NCI-H748 (cell line): ENCODE data around the gene GPC3.
"Not testable (repeated sequence)": the region's sequence is repeated elsewhere in the genome, so short reads cannot be mapped to it uniquely, and the experiment has no call there.

Experiments used
- DNase-seq: peaks from one replicate; lab custom pipeline; 2025; ENCODE audit not compliant: unreplicated experiment; lab: John Stamatoyannopoulos, UW

Gene GPC3

DNA sequence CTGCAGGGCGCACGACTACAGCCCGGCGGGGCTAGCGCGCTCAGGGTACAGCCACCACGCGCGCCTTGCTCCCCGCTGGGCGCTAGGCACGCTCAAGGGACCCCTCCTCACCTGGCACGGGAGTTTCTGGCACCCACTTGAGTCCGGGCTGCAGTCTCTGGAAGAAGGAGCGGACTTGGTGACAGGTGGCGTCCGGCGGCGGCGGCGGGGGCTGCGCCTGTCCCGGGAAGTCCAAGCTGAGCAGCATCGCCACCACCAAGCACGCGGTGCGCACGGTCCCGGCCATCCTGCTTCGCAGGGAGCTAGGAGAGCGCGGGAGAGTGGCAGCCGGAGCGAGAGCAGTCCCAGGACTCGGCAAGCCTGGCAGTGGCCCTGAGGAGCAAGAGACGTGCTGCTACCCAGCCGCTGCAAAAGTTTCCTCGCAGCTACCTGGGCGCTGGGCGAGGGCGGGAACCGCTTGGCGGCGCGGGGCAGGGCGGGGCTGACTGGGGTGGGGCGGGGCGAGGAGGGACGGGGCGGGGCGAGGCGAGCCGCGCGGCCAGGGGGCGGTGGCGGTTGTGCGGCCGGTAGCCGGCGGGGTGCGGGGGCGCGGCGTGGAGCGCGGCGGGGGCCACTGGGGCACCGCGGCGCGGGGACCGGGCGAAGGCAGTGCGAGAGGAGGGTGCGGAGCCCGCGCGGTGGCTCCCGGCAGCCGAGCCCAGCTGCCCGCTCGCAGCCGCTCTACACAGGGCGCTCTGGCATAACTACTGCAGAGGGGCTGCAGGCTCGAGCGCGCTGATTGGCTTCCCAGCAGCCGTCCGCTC is at the start of gene GPC3:
Gene GPC3 (minus strand): TSS at position 431 of the 803 bp plus-strand sequence.
- DNase-seq = peak; percentile 79

DNA sequence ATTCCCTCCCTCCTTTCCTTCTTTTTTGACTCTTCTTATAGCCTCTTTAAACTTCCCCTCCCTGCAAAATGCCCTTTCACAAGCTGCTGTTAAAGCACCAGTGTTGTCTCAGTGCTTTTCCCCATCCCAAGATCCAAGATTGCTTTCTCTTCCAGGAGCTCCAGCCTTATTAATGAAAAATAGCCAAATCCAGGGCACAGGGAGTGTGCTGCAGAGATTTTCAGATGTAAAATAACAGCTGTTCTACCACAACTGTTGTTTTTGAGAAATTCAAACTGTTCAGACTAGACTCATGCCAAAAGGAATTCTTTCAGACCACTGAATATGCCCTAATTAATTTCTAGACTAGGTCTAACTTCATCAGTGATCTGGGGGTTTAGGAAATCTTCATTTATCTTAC is 47.0 kb upstream of the GPC3 start:
- no peak for DNase-seq

DNA sequence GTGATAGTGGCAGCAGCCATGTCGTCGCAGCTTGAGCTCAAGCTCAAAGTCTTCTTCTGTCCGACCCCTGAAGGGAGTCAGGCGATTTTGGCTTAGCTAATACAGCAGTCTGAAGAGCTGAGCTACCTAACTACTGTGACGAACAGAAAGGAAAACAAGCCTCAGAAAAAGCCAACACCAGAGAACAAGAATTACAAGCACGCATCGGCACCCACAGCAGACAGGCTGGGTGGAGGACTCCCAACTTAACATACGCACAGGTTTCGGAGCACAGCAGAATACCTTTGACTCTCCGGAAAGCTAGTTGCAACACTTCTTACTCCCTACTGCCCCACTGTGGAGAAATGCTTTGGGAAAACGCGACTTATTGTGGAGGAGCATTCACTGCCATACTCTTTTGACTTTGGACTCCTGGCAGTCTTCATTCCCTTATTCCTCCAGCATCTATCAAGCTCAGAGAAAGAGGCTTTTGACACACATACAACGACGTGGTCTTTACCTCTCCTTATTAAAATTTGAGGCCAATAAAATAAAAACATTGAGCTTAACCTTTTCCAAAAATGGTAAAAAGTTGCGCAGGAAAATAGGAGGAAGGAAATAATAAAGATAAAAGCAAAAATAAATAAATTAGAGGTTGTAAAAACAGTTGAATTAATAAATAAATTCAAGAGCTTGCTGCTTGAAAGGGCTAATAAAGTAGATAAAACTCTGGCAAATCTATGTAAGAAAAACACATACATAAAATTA is 41.3 kb upstream of the GPC3 start:
- peak; percentile 57 for DNase-seq

DNA sequence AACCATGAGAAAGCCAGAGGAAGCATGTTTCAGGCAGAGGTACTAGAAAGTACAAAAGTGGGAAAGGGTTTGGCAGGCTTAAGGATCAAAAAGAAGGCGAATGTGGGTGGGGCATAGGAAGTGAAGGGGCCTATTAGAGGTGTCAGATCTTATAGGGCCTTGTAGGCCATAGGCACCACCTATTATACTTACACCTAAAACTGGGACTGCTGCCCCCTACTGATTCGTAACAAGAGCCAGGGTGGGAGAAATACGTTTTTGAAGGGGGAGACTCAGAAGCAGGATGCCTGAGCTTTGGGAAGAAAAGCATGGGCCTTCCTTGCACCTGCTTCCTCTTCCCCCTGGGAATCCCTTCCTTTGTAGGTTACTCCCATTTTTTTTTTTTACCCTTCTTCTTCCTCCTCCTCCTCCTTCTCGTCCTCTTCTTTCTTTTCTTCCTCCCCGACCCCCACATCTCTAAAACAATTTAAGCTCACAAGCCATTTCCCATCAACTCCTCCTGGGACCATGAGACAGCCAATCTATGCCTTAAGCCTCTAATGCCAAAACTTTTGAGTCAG is 40.7 kb upstream of the GPC3 start:
- no peak for DNase-seq

DNA sequence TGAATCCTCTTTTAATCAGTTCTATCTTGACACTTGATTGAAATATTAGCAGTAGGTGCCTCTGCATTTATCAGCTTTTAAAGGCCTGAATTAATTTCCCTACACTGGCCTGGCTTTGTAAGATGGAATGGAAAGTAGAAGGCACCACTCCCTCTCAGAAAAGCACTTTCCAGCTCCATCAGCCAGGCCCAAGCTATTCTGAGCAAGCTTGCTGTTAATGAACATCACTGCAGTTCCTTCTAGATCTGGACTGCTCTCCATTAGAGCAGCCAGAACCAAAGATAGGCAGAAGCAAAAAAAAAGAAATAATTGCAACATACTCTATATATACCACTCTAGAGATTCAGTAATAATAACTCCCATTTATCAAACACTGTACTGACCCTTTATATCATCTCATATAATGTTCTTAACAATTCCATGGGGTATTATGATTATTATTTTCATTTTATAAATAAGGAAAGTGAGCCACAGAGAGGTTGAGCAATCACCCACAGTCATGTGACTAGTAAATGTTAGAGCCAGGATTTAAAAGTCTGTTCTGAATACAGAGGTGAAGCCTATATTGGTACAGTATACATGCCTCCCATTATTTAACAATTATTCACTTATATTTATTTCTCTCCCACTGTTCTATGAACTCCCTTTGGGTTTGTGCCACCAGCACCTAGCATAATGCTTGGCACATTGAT is 39.4 kb upstream of the GPC3 start:
- DNase-seq = no peak

DNA sequence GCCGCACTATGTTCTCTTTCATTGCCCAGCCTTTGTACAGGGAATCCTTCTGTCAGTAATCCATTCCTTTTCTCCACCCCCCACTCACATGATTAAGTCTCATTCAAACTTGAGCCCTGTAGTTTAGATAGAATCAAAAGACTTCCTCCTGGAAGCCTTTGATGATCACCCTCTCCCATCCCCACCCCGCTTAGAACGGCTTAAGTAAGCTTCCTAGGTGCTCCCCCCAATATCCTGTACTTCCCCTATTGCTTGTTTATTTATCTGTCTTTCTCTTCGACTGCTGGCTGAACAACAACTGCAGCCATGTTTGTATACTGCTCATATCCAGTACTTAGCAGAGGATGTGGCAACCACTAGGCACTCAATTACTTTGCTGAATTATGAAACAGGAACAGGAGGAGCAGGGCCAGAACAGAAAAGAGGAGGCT is 38.5 kb upstream of the GPC3 start:
- no peak for DNase-seq

DNA sequence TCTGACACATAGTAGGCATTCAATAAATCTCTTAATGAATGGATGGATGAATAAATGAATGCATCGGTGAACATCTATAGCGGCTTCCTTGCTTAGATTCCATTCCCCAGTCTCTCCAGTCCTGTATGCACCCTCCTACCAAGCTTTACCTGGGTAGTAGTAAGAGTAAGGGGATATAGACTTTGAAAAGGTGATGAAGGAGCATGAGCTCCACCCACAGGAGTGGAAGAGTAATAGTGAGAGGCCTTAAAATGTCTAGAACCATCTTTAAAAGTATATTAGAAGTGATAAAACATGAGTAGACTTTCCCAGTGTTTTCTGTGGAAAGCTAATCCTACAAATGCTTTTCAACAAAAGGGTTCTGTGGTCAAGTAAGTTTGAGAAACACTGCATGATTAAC is 35.5 kb upstream of the GPC3 start:
- no peak for DNase-seq

DNA sequence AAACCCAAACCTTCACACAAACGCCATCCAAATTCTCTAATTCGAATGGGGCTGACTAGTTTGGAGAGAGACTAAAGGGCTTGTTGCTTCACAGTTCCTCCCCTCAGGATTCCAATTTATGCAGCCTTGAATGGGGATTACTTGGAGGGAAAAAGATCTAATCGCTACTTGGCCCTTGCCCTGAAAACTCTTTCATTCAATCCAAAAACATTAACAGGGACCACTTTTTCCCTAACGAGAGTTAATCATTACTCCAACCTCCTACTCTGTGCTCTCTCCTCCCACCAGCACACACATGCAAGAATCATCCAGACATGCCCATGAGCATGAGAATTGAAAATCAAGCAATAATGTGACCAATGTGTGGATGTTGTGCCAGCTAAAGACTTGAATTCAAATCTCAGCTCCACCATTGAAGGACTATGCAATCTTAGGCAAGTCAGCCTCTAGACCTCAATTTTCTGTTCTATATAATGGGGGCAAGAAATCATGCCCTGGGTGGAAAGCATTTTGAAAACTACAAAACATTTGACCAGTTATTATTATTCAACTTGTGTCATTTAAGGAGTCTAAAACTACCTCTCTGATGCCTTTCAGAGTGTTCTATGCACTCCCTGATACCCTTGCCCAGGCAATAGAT is 34.3 kb upstream of the GPC3 start:
- DNase-seq = no peak

DNA sequence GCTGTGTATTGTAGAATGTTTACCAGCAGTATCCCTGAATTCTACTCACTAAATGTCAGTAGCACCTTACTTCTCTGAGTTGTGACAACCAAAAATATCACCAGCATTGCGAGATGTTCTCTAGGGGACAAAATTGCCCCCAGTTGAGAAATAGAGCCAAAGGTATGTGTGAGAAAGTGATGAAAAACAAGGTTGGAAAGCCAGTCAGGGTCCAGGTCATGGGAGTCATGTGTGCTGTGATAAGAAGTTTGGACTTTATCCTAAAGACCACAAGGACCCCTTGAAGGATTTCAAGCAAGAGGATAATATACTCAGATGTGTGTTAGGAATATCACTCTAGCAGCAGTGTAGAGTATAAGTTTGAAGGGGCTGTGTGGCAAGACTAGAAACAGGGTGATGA is 30.9 kb upstream of the GPC3 start:
- DNase-seq = not testable (repeated sequence)

DNA sequence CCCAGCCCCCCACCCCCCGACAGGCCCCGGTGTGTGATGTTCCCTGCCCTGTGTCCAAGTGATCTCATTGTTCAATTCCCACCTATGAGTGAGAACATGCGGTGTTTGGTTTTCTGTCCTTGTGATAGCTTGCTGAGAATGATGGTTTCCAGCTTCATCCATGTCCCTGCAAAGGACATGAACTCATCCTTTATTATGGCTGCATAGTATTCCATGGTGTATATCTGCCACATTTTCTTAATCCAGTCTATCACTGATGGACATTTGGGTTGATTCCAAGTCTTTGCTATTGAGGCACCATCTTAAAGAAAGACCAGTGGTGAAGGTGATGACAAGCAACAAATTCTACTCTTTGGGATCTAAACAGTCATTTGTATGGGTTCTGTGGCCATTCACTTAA is 30.1 kb upstream of the GPC3 start:
- DNase-seq = not testable (repeated sequence)

DNA sequence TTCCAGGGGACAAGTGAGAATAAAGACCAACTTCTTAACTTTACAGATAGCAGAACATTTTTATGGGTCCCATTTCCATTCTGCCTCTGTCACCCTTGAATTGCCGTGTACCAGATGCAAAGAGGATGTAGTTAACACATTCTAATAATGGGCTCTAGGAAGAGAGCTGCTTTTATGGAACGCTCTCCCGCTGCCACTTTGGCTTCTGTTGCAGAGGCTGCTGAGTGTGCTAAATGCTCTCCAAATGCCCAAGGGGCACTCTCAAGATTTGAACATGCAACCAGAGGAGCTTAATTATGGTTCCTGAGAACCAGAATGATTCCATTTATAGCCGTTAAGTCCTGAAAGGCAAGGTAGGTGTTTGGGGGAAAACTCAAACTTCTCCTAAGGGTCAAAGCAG is 28.1 kb upstream of the GPC3 start:
- DNase-seq = no peak

DNA sequence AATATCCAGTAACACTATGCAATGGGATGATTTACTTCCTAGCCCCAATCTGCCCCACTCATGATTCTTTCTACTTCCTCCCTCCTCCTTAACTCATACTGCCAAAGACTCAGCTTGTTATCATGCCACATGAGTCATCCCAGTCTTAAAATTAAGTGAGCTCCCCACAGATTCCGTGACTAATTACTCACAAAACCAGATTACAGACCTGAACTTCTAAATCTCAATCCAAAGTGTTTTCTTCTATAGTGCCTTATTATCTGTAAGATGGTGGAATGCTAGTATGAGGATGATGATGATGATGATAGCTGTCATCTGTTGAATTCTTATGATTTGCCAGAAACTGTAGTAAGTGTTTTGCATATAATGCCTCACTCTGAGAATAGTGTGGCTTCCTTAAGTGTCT is 27.7 kb upstream of the GPC3 start:
- DNase-seq = no peak

DNA sequence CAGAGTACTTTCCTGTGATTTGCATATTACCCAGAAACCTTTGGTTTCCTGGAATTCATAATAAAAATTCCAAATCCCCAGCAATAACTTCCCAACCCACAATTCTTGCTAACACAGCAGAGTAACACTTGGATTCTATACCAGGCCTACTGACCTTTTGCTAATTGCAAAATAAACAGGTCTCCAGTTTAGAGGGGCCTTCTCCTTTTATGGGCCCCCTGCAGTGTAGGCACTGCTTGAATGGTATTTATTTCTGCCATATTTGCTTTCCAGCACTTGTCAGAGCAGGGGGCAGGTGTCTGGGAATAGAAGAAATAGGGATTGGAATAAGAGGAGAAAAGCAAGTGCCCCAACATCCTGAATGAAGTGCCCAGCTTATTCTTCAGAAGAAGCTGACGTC is 25.3 kb upstream of the GPC3 start:
- peak; percentile 64 for DNase-seq

DNA sequence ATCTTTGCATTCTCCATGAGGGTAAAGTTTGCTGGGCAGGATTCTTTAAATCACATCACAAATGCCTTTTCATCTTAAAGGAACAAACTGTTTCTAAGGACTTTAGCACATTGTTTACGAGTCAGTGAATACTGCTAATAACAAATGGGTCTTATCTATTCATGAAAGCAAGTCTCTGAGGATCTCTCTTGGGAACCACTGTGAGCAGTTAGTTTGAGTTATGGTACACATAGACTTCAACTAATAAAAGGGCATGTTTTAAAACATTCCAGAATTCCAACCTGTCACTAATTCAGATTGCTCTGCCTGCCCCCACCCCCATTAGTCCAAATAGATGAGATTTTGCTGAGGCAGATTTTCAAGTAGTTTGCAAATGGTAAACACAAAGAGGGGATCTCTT is 22.3 kb upstream of the GPC3 start:
- no peak for DNase-seq

DNA sequence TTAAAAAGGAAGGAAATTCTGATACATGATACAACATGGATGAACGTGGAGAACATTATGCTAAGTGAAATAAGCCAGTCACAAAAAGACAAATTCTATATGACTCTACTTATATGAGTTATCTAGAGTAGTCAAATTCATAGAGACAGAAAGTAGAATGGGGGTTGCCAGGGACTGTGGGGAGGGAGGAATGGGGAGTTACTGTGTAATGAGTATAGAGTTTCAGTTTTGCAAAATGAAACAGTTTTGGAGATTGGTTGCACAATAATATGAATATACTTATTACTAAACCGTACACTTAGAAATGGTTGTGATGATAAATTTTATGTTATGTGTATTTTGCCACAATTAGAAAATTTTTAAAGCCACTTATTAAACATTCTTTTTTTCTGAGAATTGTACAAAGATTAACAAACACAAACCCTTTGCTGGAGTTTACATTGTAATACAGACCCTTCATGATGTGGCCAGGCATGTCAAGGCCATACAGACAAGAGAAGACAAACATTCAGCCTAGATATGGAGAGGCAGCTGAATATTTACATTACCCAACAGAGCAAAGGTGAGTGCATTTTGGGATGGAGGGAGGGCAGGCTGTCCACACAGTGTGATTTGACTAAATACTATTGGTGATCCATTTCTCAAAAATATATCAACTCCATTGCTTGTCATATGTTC is 21.2 kb upstream of the GPC3 start:
- no peak for DNase-seq

DNA sequence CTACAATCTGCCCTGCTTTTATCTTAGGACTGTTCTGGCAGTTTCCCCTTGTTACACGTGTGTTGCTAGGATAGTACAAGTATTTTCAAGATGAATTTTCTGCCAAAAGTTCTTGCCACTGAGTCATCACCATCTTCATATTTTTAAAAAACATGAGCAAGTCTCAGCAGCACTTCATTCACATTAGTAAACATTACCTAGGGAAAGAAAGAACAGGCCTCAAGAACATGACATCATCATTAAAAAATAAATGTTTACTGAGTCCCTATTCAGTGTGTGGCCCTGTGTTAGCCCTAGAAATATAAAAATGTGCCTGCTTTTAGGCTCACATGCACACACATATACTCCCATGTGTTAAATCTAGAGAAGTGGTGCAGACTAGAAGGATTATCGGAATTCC is 18.7 kb upstream of the GPC3 start:
- no peak for DNase-seq

DNA sequence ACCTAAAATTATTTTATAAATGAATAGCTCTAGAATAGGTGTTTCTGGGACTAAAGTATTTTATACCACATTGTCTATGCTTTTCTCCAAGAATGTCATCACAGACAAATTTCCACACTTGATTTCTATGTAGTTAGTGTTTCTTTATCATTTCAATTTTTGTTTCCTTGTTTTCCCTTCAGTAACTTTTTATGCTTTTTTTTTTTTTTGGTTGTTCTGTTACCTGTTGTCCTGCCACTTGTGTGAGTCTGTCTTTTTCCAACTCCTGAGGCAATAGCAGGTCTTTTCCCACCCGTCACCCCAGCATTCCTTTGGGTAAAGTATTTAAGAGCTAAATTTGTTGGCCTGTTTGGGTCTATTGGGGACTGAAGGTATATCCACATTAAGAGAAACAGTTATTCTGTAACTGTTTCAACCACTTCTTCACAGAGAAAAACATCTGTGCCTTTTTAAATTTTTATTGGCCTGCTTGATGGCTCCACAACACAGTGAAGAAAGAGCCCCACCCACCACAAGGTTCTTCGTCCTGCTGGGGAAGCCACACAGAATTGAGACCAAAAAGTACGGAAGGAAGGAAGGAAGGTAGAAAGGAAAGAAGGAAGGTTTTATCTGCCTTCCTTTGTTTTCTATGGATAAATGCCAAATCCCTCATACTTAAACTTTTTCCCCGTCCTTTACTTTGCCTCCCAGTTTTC is 17.7 kb upstream of the GPC3 start:
- DNase-seq = no peak

DNA sequence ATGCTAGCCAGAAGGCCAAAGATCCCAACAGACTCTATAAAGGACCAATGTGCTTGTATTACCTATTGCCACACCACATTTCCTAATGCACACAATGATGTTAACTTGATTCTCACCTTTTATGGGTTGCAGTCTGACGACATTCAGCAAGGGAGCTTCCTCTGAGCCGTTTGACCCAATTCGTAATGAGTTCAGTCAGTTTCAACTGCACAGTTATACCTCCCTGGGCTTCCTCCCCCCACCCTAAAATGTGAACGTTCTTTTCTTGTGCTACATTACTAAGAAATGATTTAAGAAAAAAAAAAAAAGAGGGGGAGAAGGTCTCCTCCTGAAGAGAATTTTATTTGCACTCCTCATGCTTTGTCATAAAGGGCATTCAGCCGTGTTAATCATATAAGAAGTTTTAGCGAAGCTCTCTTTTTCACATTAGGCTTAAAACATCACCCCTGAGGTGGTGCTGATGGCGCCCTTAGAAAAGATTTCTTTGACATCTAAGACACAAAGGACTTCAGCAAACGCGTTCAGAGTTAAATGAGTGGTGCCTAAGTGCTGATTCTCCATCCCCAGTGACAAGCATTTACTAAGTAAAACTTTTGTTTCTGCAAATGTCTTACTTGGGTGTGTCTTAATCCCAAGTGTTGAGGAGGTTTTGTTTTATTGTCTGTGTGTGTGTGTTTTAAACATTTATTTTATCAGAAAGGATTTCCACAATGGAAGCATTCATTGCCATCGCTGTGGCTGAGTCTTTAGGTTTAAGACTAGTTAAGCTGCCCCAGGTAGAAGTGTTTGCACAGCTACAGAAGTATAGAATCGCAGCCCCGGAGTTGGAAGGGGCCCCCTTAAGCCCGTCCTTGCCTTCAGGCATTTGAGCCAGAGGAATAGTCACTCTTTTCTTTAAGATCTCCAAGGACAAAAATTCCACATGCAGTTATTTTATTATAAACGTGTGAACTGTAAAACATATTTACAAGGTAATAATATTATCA is 15.2 kb upstream of the GPC3 start:
- no peak for DNase-seq
